A549 (cell line): ENCODE data around the gene CNTNAP2. TPM values are rescaled to one million over a fixed set of nuclear protein-coding genes. Genes with fewer than 3 reads are reported as not detected.

Experiments
- ATAC-seq, 2 experiments: fragments of 200-7000 bp in 1 of 2; fragments of >200 bp in 1 of 2; cut with Nextera tagmentation in 1 of 2; cut with Tn5 transposase in 1 of 2; 3 replicates each; pipeline versions ENCODE4 v1.8.0 to v1.9.1; 2018 to 2020; ENCODE audit warnings: mild to moderate bottlenecking in 1 of 2, moderate library complexity in 1 of 2
- CTCF ChIA-PET: fragments of 300-600 bp; sonication (Branson Sonifier 250); formaldehyde crosslinking; extraction: SDS; loops from one replicate; lab custom pipeline; 2021; ENCODE audit warnings: antibody characterized with exemption, inconsistent platforms; lab: Yijun Ruan, JAX
- POLR2A ChIA-PET: fragments of 350-600 bp; formaldehyde crosslinking; extraction: SDS; loops from one replicate; lab custom pipeline; 2021; ENCODE audit warnings: antibody characterized with exemption, inconsistent platforms; lab: Yijun Ruan, JAX
- DNase-seq, 2 experiments: peaks; one replicate each; pipeline versions ENCODE4 v3.0.0 to v3.0.0-alpha.2; 2011 to 2016; ENCODE audit warnings: low read depth in 1 of 2, low spot score in 1 of 2
- FAIRE-seq: peaks from 2 replicates; lab custom pipeline; 2011; peaks lifted over from hg19 to GRCh38; lab: Jason Lieb, UNC
- H3K27ac ChIP-seq, 2 experiments: fragments of >200 bp; sonication (Bioruptor Twin); formaldehyde crosslinking; 3 replicates each; pipeline ENCODE4 v1.5.1; 2016 to 2017
- H3K4me1 ChIP-seq: fragments of >200 bp; sonication (Bioruptor Twin); formaldehyde crosslinking; 3 replicates; pipeline ENCODE4 v1.6.1; 2016
- H3K4me2 ChIP-seq: fragments of >200 bp; sonication (Bioruptor Twin); formaldehyde crosslinking; 3 replicates; pipeline ENCODE4 v1.6.1; 2016
- H3K4me3 ChIP-seq: fragments of >200 bp; sonication (Bioruptor Twin); formaldehyde crosslinking; 3 replicates; pipeline ENCODE4 v1.5.1; 2016
- H3K9me3 ChIP-seq: fragments of >200 bp; sonication (Bioruptor Twin); formaldehyde crosslinking; 3 replicates; pipeline ENCODE4 v1.6.1; 2016
- ATOH8 ChIP-seq: fragments of 250-450 bp; sonication (Bioruptor Pico); IDR thresholded peaks from 2 replicates; pipeline ENCODE4 v1.5.0; 2020; ENCODE audit warnings: low read depth, mild to moderate bottlenecking, moderate library complexity
- CBX2 ChIP-seq: fragments of 200-600 bp; sonication (generic); IDR thresholded peaks from 2 replicates; pipeline ENCODE4 v1.6.1; 2016; ENCODE audit warnings: low read depth, mild to moderate bottlenecking, borderline replicate concordance
- CBX8 ChIP-seq: fragments of 200-600 bp; sonication (generic); IDR thresholded peaks from 2 replicates; pipeline ENCODE4 v1.6.1; 2016
- CHD4 ChIP-seq: fragments of 200-600 bp; sonication (generic); IDR thresholded peaks from 2 replicates; pipeline ENCODE4 v1.6.1; 2016; ENCODE audit warnings: antibody characterized with exemption, mild to moderate bottlenecking, borderline replicate concordance
- E2F6 ChIP-seq: IDR thresholded peaks from 2 replicates; pipeline ENCODE4 v1.6.1; 2012; ENCODE audit warnings: low read depth, borderline replicate concordance
- ESRRA ChIP-seq: fragments of 150-350 bp; IDR thresholded peaks from 2 replicates; pipeline ENCODE4 v1.6.1; 2014; ENCODE audit warnings: mild to moderate bottlenecking, low read length, borderline replicate concordance
- FOSL2 ChIP-seq, 2 experiments: fragments of 450-650 bp in 1 of 2; fragments of >200 bp in 1 of 2; sonication (Bioruptor Twin) in 1 of 2; formaldehyde crosslinking; IDR thresholded peaks; 2 replicates each; pipeline versions ENCODE4 v1.5.0 to v1.6.1; 2016 to 2020; ENCODE audit warnings: mild to moderate bottlenecking in 1 of 2, moderate library complexity in 1 of 2
- GATA3 ChIP-seq: IDR thresholded peaks from 2 replicates; pipeline ENCODE4 v1.6.1; 2012; ENCODE audit warnings: borderline replicate concordance
- HOXA7 ChIP-seq: fragments of 250-450 bp; sonication (Bioruptor Pico); IDR thresholded peaks from 2 replicates; pipeline ENCODE4 v1.5.0; 2020; ENCODE audit warnings: mild to moderate bottlenecking, moderate library complexity
- HOXB5 ChIP-seq: fragments of 250-450 bp; sonication (Bioruptor Pico); IDR thresholded peaks from 2 replicates; pipeline ENCODE4 v1.5.0; 2020; ENCODE audit warnings: mild to moderate bottlenecking, moderate library complexity
- KDM5A ChIP-seq: fragments of 200-600 bp; sonication (generic); IDR thresholded peaks from 2 replicates; pipeline ENCODE4 v1.6.1; 2016; ENCODE audit warnings: antibody characterized with exemption, mild to moderate bottlenecking
- MAFK ChIP-seq: fragments of 450-650 bp; IDR thresholded peaks from 2 replicates; pipeline ENCODE4 v1.6.1; 2014; ENCODE audit not compliant: partially characterized antibody
- NR3C1 ChIP-seq: fragments of >200 bp; sonication (Bioruptor Twin); formaldehyde crosslinking; IDR thresholded peaks from 3 replicates; pipeline ENCODE4 v1.6.1; 2017
- POLR2A ChIP-seq: IDR thresholded peaks from 2 replicates; pipeline ENCODE4 v1.6.1; 2012; ENCODE audit warnings: mild to moderate bottlenecking, low read length
- RAD21 ChIP-seq, 2 experiments: fragments of >200 bp in 1 of 2; sonication (Bioruptor Twin) in 1 of 2; formaldehyde crosslinking in 1 of 2; IDR thresholded peaks in 1 of 2; conservative IDR thresholded peaks in 1 of 2; 2 replicates in 1 of 2; 3 replicates in 1 of 2; pipeline ENCODE4 v1.6.1; 2012 to 2018; ENCODE audit warnings: inconsistent platforms in 1 of 2
- RNF2 ChIP-seq: fragments of 200-600 bp; sonication (generic); IDR thresholded peaks from 2 replicates; pipeline ENCODE4 v1.6.1; 2016; ENCODE audit warnings: low read depth, mild to moderate bottlenecking, antibody characterized with exemption, moderate library complexity, borderline replicate concordance
- SMC3 ChIP-seq: fragments of >200 bp; sonication (Bioruptor Twin); formaldehyde crosslinking; IDR thresholded peaks from 3 replicates; pipeline ENCODE4 v1.6.1; 2018; ENCODE audit warnings: inconsistent platforms
- ZNF302 ChIP-seq: fragments of 250-450 bp; sonication (Bioruptor Pico); IDR thresholded peaks from 2 replicates; pipeline ENCODE4 v1.9.0; 2021; ENCODE audit warnings: inconsistent platforms, mild to moderate bottlenecking, moderate library complexity
- ZSCAN20 ChIP-seq: fragments of 250-450 bp; sonication (Bioruptor Pico); IDR thresholded peaks from 2 replicates; pipeline ENCODE4 v1.8.0; 2022; ENCODE audit warnings: mild to moderate bottlenecking, moderate library complexity
- WGBS: methylation state at CpG from one replicate; pipeline ENCODE4 v1.1.6; 2017; ENCODE audit errors: missing lambda C conversion rate; 5-methylcytosine and 5-hydroxymethylcytosine counted together
- polyA plus RNA-seq, 4 experiments: library from polyadenylated mRNA; depleted of rRNA in 3 of 4; stranded (reverse); fragments of >200 nt; fragmentation: RNase III in 1 of 4; extraction: RNeasy Plus Mini Kit Qiagen cat#74134 plus additional on column Dnase treatment in 1 of 4; gene quantifications; 2 replicates in 3 of 4; 3 replicates in 1 of 4; pipeline ENCODE4 v1.2.3, GENCODE V29; 2011 to 2017
- TF ChIP-seq, protein P1 (sequence below): fragments of 200-600 bp; sonication (generic); IDR thresholded peaks from 2 replicates; pipeline ENCODE4 v1.6.1; 2016; ENCODE audit warnings: antibody characterized with exemption, mild to moderate bottlenecking, moderate library complexity
- TF ChIP-seq, protein P2 (sequence below): fragments of 450-650 bp; IDR thresholded peaks from 2 replicates; pipeline ENCODE4 v1.6.1; 2014; ENCODE audit warnings: antibody characterized with exemption
- TF ChIP-seq, protein P3 (sequence below): IDR thresholded peaks from 2 replicates; pipeline ENCODE4 v1.6.1; 2012

The CNTNAP2 gene
- polyA plus RNA-seq, 2 of the 4 experiments (the other 2 are of a cell fraction) = 0.05 to 0.13 TPM

GRCh38 chr7:146370171-146370570 is 253.6 kb downstream of the CNTNAP2 start (continued):
- TF ChIP-seq, protein P1, sequence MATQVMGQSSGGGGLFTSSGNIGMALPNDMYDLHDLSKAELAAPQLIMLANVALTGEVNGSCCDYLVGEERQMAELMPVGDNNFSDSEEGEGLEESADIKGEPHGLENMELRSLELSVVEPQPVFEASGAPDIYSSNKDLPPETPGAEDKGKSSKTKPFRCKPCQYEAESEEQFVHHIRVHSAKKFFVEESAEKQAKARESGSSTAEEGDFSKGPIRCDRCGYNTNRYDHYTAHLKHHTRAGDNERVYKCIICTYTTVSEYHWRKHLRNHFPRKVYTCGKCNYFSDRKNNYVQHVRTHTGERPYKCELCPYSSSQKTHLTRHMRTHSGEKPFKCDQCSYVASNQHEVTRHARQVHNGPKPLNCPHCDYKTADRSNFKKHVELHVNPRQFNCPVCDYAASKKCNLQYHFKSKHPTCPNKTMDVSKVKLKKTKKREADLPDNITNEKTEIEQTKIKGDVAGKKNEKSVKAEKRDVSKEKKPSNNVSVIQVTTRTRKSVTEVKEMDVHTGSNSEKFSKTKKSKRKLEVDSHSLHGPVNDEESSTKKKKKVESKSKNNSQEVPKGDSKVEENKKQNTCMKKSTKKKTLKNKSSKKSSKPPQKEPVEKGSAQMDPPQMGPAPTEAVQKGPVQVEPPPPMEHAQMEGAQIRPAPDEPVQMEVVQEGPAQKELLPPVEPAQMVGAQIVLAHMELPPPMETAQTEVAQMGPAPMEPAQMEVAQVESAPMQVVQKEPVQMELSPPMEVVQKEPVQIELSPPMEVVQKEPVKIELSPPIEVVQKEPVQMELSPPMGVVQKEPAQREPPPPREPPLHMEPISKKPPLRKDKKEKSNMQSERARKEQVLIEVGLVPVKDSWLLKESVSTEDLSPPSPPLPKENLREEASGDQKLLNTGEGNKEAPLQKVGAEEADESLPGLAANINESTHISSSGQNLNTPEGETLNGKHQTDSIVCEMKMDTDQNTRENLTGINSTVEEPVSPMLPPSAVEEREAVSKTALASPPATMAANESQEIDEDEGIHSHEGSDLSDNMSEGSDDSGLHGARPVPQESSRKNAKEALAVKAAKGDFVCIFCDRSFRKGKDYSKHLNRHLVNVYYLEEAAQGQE = no peak
- TF ChIP-seq RAD21 (conservative IDR thresholded peaks at IDR 0.05 in 1 of 2, IDR thresholded peaks at IDR 0.05 in 1 of 2) (no peak), GATA3 (no peak), ATOH8 (CRISPR knock-in tag) (no peak)

DNA sequence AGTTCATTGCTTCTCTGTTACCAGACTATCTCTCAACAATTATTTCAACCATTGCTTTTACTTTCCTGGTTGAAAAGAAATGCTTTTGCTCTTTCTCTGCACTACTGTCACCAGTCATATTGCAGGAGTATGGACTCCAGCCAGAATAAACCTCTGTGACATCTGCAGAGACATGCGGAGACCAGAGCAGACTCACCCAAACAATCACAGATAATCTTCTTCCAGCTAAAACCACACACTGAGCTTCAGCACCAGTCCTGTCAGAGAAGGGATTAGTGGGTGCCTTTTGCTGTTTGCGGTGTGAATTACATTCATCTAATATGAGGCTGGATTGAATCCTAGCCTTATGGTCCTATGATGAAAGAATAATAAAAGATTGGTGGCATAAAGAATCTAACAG is 258.6 kb downstream of the CNTNAP2 start:
- FAIRE-seq = no peak
- ChIA-PET POLR2A (no interaction called here), CTCF (no interaction called here)
- Histone ChIP-seq H3K27ac (no peak overlapping the region), H3K4me1 (no peaks in the 10 kb centered on the region), H3K4me2 (no peak overlapping the region), H3K9me3 (no peaks in the 10 kb centered on the region), H3K4me3 (no peak overlapping the region)
- WGBS = 39% methylated on average over 2 of the region's 2 CpGs
- ATAC-seq = no peak
- DNase-seq = no peak
- TF ChIP-seq, protein P2, sequence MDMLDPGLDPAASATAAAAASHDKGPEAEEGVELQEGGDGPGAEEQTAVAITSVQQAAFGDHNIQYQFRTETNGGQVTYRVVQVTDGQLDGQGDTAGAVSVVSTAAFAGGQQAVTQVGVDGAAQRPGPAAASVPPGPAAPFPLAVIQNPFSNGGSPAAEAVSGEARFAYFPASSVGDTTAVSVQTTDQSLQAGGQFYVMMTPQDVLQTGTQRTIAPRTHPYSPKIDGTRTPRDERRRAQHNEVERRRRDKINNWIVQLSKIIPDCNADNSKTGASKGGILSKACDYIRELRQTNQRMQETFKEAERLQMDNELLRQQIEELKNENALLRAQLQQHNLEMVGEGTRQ = no peak
- TF ChIP-seq RAD21 (conservative IDR thresholded peaks at IDR 0.05 in 1 of 2, IDR thresholded peaks at IDR 0.05 in 1 of 2) (no peak), CBX2 (no peak), MAFK (no peak), ZNF302 (CRISPR knock-in tag) (no peak), ESRRA (no peak), ZSCAN20 (CRISPR knock-in tag) (no peak), FOSL2 (IDR thresholded peaks at IDR 0.05) (no peak), FOSL2 (CRISPR knock-in tag; IDR thresholded peaks at IDR 0.05) (no peak)
- TF ChIP-seq, protein P3, sequence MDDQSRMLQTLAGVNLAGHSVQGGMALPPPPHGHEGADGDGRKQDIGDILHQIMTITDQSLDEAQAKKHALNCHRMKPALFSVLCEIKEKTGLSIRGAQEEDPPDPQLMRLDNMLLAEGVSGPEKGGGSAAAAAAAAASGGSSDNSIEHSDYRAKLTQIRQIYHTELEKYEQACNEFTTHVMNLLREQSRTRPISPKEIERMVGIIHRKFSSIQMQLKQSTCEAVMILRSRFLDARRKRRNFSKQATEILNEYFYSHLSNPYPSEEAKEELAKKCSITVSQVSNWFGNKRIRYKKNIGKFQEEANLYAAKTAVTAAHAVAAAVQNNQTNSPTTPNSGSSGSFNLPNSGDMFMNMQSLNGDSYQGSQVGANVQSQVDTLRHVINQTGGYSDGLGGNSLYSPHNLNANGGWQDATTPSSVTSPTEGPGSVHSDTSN = no peak

DNA sequence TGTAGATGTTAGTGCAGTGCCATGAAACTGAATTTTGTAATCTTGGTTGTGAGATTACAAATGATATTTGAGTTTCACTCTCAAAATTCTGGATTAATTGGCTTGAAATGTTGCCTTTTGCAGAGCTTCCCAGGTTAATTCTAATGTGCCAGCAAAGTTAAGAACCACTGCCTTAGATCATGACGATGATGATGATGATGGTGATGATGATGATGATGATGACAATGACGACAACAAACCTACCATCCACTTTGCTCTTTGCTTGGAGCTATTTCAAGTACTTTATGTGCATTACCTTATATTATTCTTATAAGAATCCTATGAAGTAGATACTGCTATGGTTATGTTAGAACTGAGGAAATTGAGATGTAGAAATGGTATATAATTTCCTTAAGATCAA is 261.6 kb downstream of the CNTNAP2 start:
- H3K4me3 ChIP-seq = no peak overlapping the region
- H3K27ac ChIP-seq = no peak overlapping the region
- 0% methylated on average over 2 of the region's 2 CpGs for WGBS
- H3K4me2 ChIP-seq = no peak overlapping the region
- ChIA-PET CTCF (no interaction called here), POLR2A (no interaction called here)
- no peak for ATAC-seq
- no peaks in the 10 kb centered on the region for H3K9me3 ChIP-seq
- DNase-seq = no peak
- no peaks in the 10 kb centered on the region for H3K4me1 ChIP-seq
- FAIRE-seq = no peak
- TF ChIP-seq, protein P1 = no peak
- TF ChIP-seq POLR2A (no peak), E2F6 (no peak), CBX8 (no peak), RNF2 (no peak), ZNF302 (CRISPR knock-in tag) (no peak), HOXB5 (no peak), KDM5A (no peak), ATOH8 (CRISPR knock-in tag) (no peak), HOXA7 (CRISPR knock-in tag) (no peak), CHD4 (no peak), SMC3 (no peak), NR3C1 (no peak)
